NCI-H146 treated with DMSO at 0.1 percent for 48 hours (cell line): ENCODE data around the gene ZHX3.

Experiments used
- DNase-seq: peaks from one replicate; lab custom pipeline; 2025; ENCODE audit not compliant: unreplicated experiment; lab: John Stamatoyannopoulos, UW

Gene ZHX3

GRCh38 chr20:41226426-41226825 lies 91.1 kb downstream of the ZHX3 start:
- no peak for DNase-seq

GRCh38 chr20:41225091-41225490 lies 92.4 kb downstream of the ZHX3 start:
- no peak for DNase-seq

GRCh38 chr20:41224281-41224680 lies 93.2 kb downstream of the ZHX3 start:
- DNase-seq = no peak

- no peak for DNase-seq
Measured at GRCh38 chr20:41223112-41223511, 94.4 kb downstream of the ZHX3 start.

- DNase-seq = no peak
Measured at GRCh38 chr20:41222703-41223102, 94.8 kb downstream of the ZHX3 start.

GRCh38 chr20:41222296-41222695 lies 95.2 kb downstream of the ZHX3 start:
- no peak for DNase-seq

GRCh38 chr20:41221614-41222218 lies 95.8 kb downstream of the ZHX3 start:
- DNase-seq = no peak

GRCh38 chr20:41219824-41220223 lies 97.7 kb downstream of the ZHX3 start:
- DNase-seq = no peak

GRCh38 chr20:41218466-41218865 lies 99.1 kb downstream of the ZHX3 start:
- DNase-seq = no peak

- DNase-seq = no peak
Measured at GRCh38 chr20:41217422-41217821, 100.1 kb downstream of the ZHX3 start.

GRCh38 chr20:41214666-41215065 lies 102.9 kb downstream of the ZHX3 start:
- no peak for DNase-seq

- DNase-seq = no peak
Measured at GRCh38 chr20:41214202-41214601, 103.3 kb downstream of the ZHX3 start.

- DNase-seq = no peak
Measured at GRCh38 chr20:41213150-41213820, 104.2 kb downstream of the ZHX3 start.

GRCh38 chr20:41205313-41205712 lies 112.2 kb downstream of the ZHX3 start:
- no peak for DNase-seq

GRCh38 chr20:41204304-41205265 lies 112.9 kb downstream of the ZHX3 start:
- DNase-seq = no peak

GRCh38 chr20:41203660-41204059 lies 113.9 kb downstream of the ZHX3 start:
- no peak for DNase-seq

GRCh38 chr20:41202426-41202825 lies 115.1 kb downstream of the ZHX3 start:
- DNase-seq = no peak

GRCh38 chr20:41201760-41202159 lies 115.8 kb downstream of the ZHX3 start:
- no peak for DNase-seq

- DNase-seq = no peak
Measured at GRCh38 chr20:41200446-41201202, 116.9 kb downstream of the ZHX3 start.

GRCh38 chr20:41198443-41198842 lies 119.1 kb downstream of the ZHX3 start:
- no peak for DNase-seq

GRCh38 chr20:41196653-41197225 lies 120.8 kb downstream of the ZHX3 start:
- no peak for DNase-seq
